GM12878 (cell line): ENCODE data around the gene GLB1L. TPM values are rescaled to one million over a fixed set of nuclear protein-coding genes. Genes with fewer than 3 reads are reported as not detected.
A peak's percentile ranks its signal among the peaks of the same experiment; 100 is the strongest.

Experiments
- ATAC-seq: fragments of 200-7000 bp; cut with Tn5 transposase; 3 replicates; pipeline ENCODE4 v1.9.1; 2020; ENCODE audit warnings: mild to moderate bottlenecking, moderate library complexity
- BruUV-seq: library from RNA; stranded (reverse); fragments of 400-500 nt; replicated peaks from 2 replicates; lab custom pipeline; 2021; lab: Mats Ljungman, UMichigan
- CTCF ChIA-PET: fragments of 300-600 bp; sonication (Branson Sonifier 250); formaldehyde crosslinking; extraction: SDS; loops from one replicate; lab custom pipeline; 2021; ENCODE audit warnings: inconsistent platforms; lab: Yijun Ruan, JAX
- POLR2A ChIA-PET: fragments of 350-600 bp; formaldehyde crosslinking; extraction: SDS; loops from one replicate; lab custom pipeline; 2021; ENCODE audit warnings: inconsistent platforms; lab: Charles Lee
- RAD21 ChIA-PET: fragments of 300-600 bp; sonication (Branson Sonifier 250); formaldehyde crosslinking; loops from one replicate; lab custom pipeline; 2023; ENCODE audit warnings: antibody characterized with exemption; ENCODE audit not compliant: unreplicated experiment; lab: Charles Lee
- SMC1A ChIA-PET: fragments of 300-600 bp; sonication (Branson Sonifier 250); formaldehyde crosslinking; loops from one replicate; lab custom pipeline; 2023; ENCODE audit not compliant: unreplicated experiment, uncharacterized antibody; lab: Charles Lee
- DNase-seq: peaks from one replicate; pipeline ENCODE4 v3.0.0-alpha.2; 2011; ENCODE audit warnings: low read depth, low spot score
- FAIRE-seq: peaks from 3 replicates; lab custom pipeline; 2011; peaks lifted over from hg19 to GRCh38; lab: Jason Lieb, UNC
- H2AFZ ChIP-seq: 2 replicates; pipeline ENCODE4 v1.6.0; 2011; ENCODE audit warnings: low read depth, low read length, control low read depth; ENCODE audit not compliant: control insufficient read depth
- H3K27ac ChIP-seq: 2 replicates; pipeline ENCODE4 v1.5.1; 2011; ENCODE audit warnings: control low read depth; ENCODE audit not compliant: control insufficient read depth, insufficient read depth
- H3K27me3 ChIP-seq, 2 experiments: replicated peaks in 1 of 2; 2 replicates each; pipeline versions ENCODE4 v1.6.0 to v1.6.1; 2011; ENCODE audit warnings: low read length in 1 of 2; ENCODE audit not compliant: control insufficient read depth in 2 of 2, insufficient read depth in 2 of 2
- H3K36me3 ChIP-seq, 2 experiments: 2 replicates each; pipeline ENCODE4 v1.5.1; 2011; ENCODE audit warnings: low read length in 1 of 2; ENCODE audit not compliant: control insufficient read depth in 2 of 2, insufficient read depth in 2 of 2
- H3K4me1 ChIP-seq: 2 replicates; pipeline ENCODE4 v1.6.1; 2011; ENCODE audit warnings: mild to moderate bottlenecking, low read length, moderate library complexity, mixed read lengths; ENCODE audit not compliant: control insufficient read depth, insufficient read depth
- H3K4me2 ChIP-seq: 2 replicates; pipeline ENCODE4 v1.6.0; 2011; ENCODE audit warnings: control low read depth; ENCODE audit not compliant: control insufficient read depth, insufficient read depth
- H3K4me3 ChIP-seq: fragments of 200-600 bp; sonication (generic); 2 replicates; pipeline ENCODE4 v1.5.1; 2016
- H3K79me2 ChIP-seq: 2 replicates; pipeline ENCODE4 v1.6.0; 2011; ENCODE audit warnings: low read length; ENCODE audit not compliant: control insufficient read depth, insufficient read depth
- H3K9ac ChIP-seq: 2 replicates; pipeline ENCODE4 v1.8.0; 2011; ENCODE audit warnings: low read length, control low read depth, mixed read lengths; ENCODE audit not compliant: control insufficient read depth, insufficient read depth
- H3K9me3 ChIP-seq: replicated peaks from 3 replicates; pipeline ENCODE4 v1.5.1; 2011; ENCODE audit warnings: mild to moderate bottlenecking, low read length; ENCODE audit not compliant: control insufficient read depth, insufficient read depth
- H4K20me1 ChIP-seq: 2 replicates; pipeline ENCODE4 v1.6.0; 2011; ENCODE audit not compliant: control insufficient read depth, insufficient read depth
- CEBPB ChIP-seq, 2 experiments: fragments of 150-350 bp in 1 of 2; IDR thresholded peaks; 2 replicates each; pipeline ENCODE4 v1.6.1; 2012 to 2014; ENCODE audit warnings: low read depth in 2 of 2, low read length in 2 of 2, borderline replicate concordance in 1 of 2, inconsistent platforms in 1 of 2
- EGR1 ChIP-seq, 2 experiments: IDR thresholded peaks; 1 replicate in 1 of 2; 2 replicates in 1 of 2; pipeline ENCODE4 v1.6.1; 2011 to 2012; ENCODE audit warnings: low read depth in 2 of 2, low read length in 2 of 2, borderline replicate concordance in 1 of 2, mild to moderate bottlenecking in 1 of 2, moderate library complexity in 1 of 2
- FOS ChIP-seq: IDR thresholded peaks from 3 replicates; pipeline ENCODE4 v1.6.1; 2011; ENCODE audit warnings: borderline replicate concordance; ENCODE audit not compliant: insufficient read length; ENCODE audit errors: extremely low read depth
- KLF5 ChIP-seq: fragments of 450-650 bp; IDR thresholded peaks from 2 replicates; pipeline ENCODE4 v1.6.1; 2014; ENCODE audit warnings: mild to moderate bottlenecking; ENCODE audit not compliant: partially characterized antibody
- MEF2B ChIP-seq: fragments of 450-650 bp; IDR thresholded peaks from 2 replicates; pipeline ENCODE4 v1.6.1; 2018; ENCODE audit warnings: mild to moderate bottlenecking, moderate library complexity; ENCODE audit not compliant: partially characterized antibody, poor library complexity, severe bottlenecking
- MYC ChIP-seq: IDR thresholded peaks from 2 replicates; pipeline ENCODE4 v1.6.1; 2011; ENCODE audit warnings: mild to moderate bottlenecking, low read length, moderate library complexity, inconsistent platforms; ENCODE audit not compliant: insufficient read depth, insufficient replicate concordance, insufficient read length, severe bottlenecking
- NFYA ChIP-seq: IDR thresholded peaks from 2 replicates; pipeline ENCODE4 v1.6.1; 2011; ENCODE audit warnings: low read depth, mild to moderate bottlenecking, low read length, improper control_type of control experiment, borderline replicate concordance
- PML ChIP-seq: IDR thresholded peaks from 2 replicates; pipeline ENCODE4 v1.6.1; 2012; ENCODE audit warnings: low read length, inconsistent platforms
- POLR2A ChIP-seq: IDR thresholded peaks from 2 replicates; pipeline ENCODE4 v1.6.1; 2011; ENCODE audit warnings: low read depth, mild to moderate bottlenecking, low read length
- RB1 ChIP-seq: fragments of 450-650 bp; formaldehyde crosslinking; IDR thresholded peaks from 2 replicates; pipeline ENCODE4 v1.6.1; 2017; ENCODE audit warnings: mild to moderate bottlenecking, borderline replicate concordance
- SIN3A ChIP-seq: IDR thresholded peaks from 2 replicates; pipeline ENCODE4 v1.6.1; 2012; ENCODE audit warnings: low read depth, low read length, improper control_type of control experiment
- TCF7 ChIP-seq: IDR thresholded peaks from 2 replicates; pipeline ENCODE4 v1.6.1; 2014; ENCODE audit warnings: antibody characterized with exemption, borderline replicate concordance
- WGBS: methylation state at CpG from one replicate; pipeline ENCODE4 v1.1.6; 2016; ENCODE audit warnings: low lambda C conversion rate; ENCODE audit not compliant: insufficient replicate concordance, insufficient coverage; ENCODE audit errors: missing lambda C conversion rate; 5-methylcytosine and 5-hydroxymethylcytosine counted together
- in situ Hi-C: fragments of 300-500 bp; cut with MboI; formaldehyde crosslinking; loops from 9 replicates; pipeline ENCODE4 v1.14.3; 2018; ENCODE audit warnings: mixed read lengths
- intact Hi-C: fragments of 100-400 bp; cut with micrococcal nuclease; formaldehyde crosslinking; loops from one replicate; pipeline ENCODE4 v1.14.2; 2022; ENCODE audit not compliant: unreplicated experiment
- polyA plus RNA-seq, 11 experiments: library from polyadenylated mRNA; depleted of rRNA in 4 of 11; unstranded in 6 of 11; stranded (reverse) in 5 of 11; fragments of >200 nt; fragmentation: Nextera tagmentation in 4 of 11; fragmentation: Illumina TruSeq in 1 of 11; extraction: Ambion mirVana in 4 of 11; extraction: Trizol in 1 of 11; gene quantifications; 1 replicate in 1 of 11; 2 replicates in 10 of 11; pipeline versions ENCODE4 v1.2.1 to v1.2.3, GENCODE V29; 2011 to 2016; ENCODE audit warnings: inconsistent platforms in 2 of 11, missing spikeins in 2 of 11, low read depth in 1 of 11
- total RNA-seq, 4 experiments: library from RNA; depleted of rRNA in 3 of 4; stranded (reverse); fragments of >200 nt in 3 of 4; fragmentation: Illumina TruSeq in 1 of 4; extraction: Trizol in 1 of 4; gene quantifications; 2 replicates each; pipeline versions ENCODE4 v1.2.1 to v1.2.3, GENCODE V29; 2013 to 2021
- TF ChIP-seq, protein P1 (sequence below): fragments of 450-650 bp; IDR thresholded peaks from 2 replicates; pipeline ENCODE4 v1.6.1; 2017; ENCODE audit warnings: low read depth, mild to moderate bottlenecking, moderate library complexity
- TF ChIP-seq, protein P2 (sequence below): fragments of 450-650 bp; IDR thresholded peaks from 2 replicates; pipeline ENCODE4 v1.6.1; 2017; ENCODE audit warnings: mild to moderate bottlenecking, low read depth, inconsistent platforms; ENCODE audit not compliant: poor library complexity, severe bottlenecking

The GLB1L gene
- total and polyA plus RNA-seq, 10 of the 15 experiments (the other 5 are each of a cell fraction or from before 2014, with no cell fraction given): 0.29 to 4.6 (median 2.7) TPM

DNA sequence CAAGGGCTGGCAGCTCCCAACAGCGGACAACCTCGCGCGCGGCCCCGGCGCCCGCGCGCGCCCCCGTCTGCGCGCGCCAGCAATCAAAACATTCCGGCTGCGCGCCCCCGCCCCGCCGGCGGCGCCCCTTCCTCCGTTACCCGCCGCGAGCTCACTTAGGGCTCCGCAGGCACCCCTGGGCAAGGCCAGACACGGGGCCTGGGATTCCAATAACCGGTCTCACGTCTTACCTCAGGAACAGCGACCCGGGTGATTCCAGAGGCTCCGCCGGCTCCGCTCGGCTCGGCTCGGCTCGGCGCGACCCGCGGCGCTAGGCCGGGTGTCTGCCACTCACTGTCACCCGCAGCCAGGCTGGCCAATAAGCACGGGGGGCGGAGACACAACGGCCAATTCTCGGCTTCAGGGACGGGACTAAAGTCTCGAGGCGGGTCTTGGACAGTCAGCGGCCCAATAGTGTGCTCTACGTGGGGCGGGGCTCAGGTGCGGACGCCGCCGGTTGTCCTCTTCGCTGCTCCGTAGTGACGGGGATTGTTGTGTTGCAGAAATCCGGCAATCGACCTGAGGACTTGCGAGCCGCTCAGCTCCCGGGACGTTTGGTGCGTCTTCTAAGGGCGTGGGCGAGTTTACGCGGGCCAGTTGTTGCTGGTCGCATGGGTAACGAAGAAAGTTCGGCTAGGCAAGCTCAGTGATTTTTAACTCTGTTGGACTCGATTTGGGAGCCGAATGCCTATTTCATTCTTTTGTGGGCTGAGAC is 15.8 kb downstream of the GLB1L start, which contains the start of the genes ANKZF1 and ATG9A:
Gene ANKZF1, plus strand, starts transcription at position 502 of the 754 bp plus-strand sequence. CDS start 452 bp downstream, outside the sequence.
Gene ATG9A, minus strand, starts transcription at position 332 of the 754 bp plus-strand sequence. CDS start 1,612 bp downstream, outside the sequence.
- peak within 1 kb of the TSS; percentile 74 for H3K4me2 ChIP-seq
- H3K27ac ChIP-seq: peak within 1 kb of the TSS; percentile 87
- DNase-seq (peak; percentile 94), ATAC-seq (peak; percentile 99), FAIRE-seq (peak; percentile 97)
- H3K9ac ChIP-seq: peak within 1 kb of the TSS; percentile 92
- no TSS peak for BruUV-seq
- peaks cover 15% of the 10 kb centered on the region for H3K4me1 ChIP-seq
- WGBS: 1% methylated on average over 80 of the region's 80 CpGs
- intact Hi-C loops: loop anchor here (1.0 to 2.0 kb wide), 2 partner anchors 23 to 50 kb away; partner anchors contain the start of genes DNAJB2, TUBA4A and TUBA4B
- peak within 1 kb of the TSS; percentile 97 for H3K4me3 ChIP-seq
- no peaks in the 10 kb centered on the region for H4K20me1 ChIP-seq
- POLR2A ChIA-PET: interaction anchor here (0.6 to 3.5 kb wide), 14 partner anchors 9 to 344 kb away, joined by 3 to 45 read pairs (median 6); partner anchors contain the start of genes ABCB6, CNPPD1, DNAJB2 and DNPEP
- no peaks in the 10 kb centered on the region for H3K9me3 ChIP-seq
- RAD21 ChIA-PET: interaction anchor here (0.5 to 2.6 kb wide), 12 partner anchors 11 to 70 kb away, joined by 3 to 14 read pairs (median 5); partner anchors contain the start of genes ABCB6, GLB1L, STK16 and TUBA4A
- peaks cover 44% of the 10 kb centered on the region for H3K79me2 ChIP-seq
- CTCF ChIA-PET: interaction anchor here (0.7 to 2.8 kb wide), 13 partner anchors 8 to 900 kb away, joined by 3 to 16 read pairs (median 5); partner anchors contain the start of genes GLB1L, STK16, WNT10A and ZFAND2B
- in situ Hi-C loops: no loop called here
- H3K36me3 ChIP-seq: peaks cover 7 to 28% of the 10 kb centered on the region in 2 experiments
- SMC1A ChIA-PET: interaction anchor here (0.9 to 2.7 kb wide), 9 partner anchors 9 to 70 kb away, joined by 3 to 22 read pairs (median 7); partner anchors contain the start of genes ABCB6, CNPPD1, GLB1L and STK16
- H3K27me3 ChIP-seq: no peaks in the 10 kb centered on the region
- H2AFZ ChIP-seq: peak within 1 kb of the TSS; percentile 98
- TF ChIP-seq NFYA (peak; percentile 66), SIN3A (peak; percentile 89), RB1 (peak; percentile 89), FOS (peak; percentile 85), MYC (peak; percentile 41), KLF5 (peak; percentile 51), POLR2A (peak; percentile 90), EGR1 (IDR thresholded peaks at IDR 0.05; ENCODE audit: borderline replicate concordance in 1 of 2, low read depth in 2 of 2, low read length in 2 of 2) (peak in 1 of 2 experiments; percentile 88; a peak in 2 of 3 replicates), TCF7 (no peak), CEBPB (IDR thresholded peaks at IDR 0.05; ENCODE audit: borderline replicate concordance in 1 of 2, low read depth in 2 of 2, low read length in 2 of 2) (0 out of 4 replicates have a peak, but pooled peaks of 1 of the 2 experiments have one; percentile 6), PML (peak; percentile 71; the same call in 1 of the 2 replicates), MEF2B (peak; percentile 12)
- TF ChIP-seq, protein P1, sequence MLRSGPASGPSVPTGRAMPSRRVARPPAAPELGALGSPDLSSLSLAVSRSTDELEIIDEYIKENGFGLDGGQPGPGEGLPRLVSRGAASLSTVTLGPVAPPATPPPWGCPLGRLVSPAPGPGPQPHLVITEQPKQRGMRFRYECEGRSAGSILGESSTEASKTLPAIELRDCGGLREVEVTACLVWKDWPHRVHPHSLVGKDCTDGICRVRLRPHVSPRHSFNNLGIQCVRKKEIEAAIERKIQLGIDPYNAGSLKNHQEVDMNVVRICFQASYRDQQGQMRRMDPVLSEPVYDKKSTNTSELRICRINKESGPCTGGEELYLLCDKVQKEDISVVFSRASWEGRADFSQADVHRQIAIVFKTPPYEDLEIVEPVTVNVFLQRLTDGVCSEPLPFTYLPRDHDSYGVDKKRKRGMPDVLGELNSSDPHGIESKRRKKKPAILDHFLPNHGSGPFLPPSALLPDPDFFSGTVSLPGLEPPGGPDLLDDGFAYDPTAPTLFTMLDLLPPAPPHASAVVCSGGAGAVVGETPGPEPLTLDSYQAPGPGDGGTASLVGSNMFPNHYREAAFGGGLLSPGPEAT: peak; percentile 68; the same call in 1 of the 2 replicates
- TF ChIP-seq, protein P2, sequence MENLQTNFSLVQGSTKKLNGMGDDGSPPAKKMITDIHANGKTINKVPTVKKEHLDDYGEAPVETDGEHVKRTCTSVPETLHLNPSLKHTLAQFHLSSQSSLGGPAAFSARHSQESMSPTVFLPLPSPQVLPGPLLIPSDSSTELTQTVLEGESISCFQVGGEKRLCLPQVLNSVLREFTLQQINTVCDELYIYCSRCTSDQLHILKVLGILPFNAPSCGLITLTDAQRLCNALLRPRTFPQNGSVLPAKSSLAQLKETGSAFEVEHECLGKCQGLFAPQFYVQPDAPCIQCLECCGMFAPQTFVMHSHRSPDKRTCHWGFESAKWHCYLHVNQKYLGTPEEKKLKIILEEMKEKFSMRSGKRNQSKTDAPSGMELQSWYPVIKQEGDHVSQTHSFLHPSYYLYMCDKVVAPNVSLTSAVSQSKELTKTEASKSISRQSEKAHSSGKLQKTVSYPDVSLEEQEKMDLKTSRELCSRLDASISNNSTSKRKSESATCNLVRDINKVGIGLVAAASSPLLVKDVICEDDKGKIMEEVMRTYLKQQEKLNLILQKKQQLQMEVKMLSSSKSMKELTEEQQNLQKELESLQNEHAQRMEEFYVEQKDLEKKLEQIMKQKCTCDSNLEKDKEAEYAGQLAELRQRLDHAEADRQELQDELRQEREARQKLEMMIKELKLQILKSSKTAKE: peak; percentile 82
